NT2/D1 (cell line): ENCODE measurements around the gene SNCG.

Source experiments
- SUZ12 ChIP-seq: IDR thresholded peaks from 2 replicates; pipeline ENCODE4 v1.6.1; 2011; ENCODE audit not compliant: insufficient read length, insufficient read depth; ENCODE audit errors: extremely low read depth
- ZNF274 ChIP-seq: IDR thresholded peaks from 2 replicates; pipeline ENCODE4 v1.6.1; 2011; ENCODE audit warnings: mild to moderate bottlenecking, low read depth, low read length

DNA sequence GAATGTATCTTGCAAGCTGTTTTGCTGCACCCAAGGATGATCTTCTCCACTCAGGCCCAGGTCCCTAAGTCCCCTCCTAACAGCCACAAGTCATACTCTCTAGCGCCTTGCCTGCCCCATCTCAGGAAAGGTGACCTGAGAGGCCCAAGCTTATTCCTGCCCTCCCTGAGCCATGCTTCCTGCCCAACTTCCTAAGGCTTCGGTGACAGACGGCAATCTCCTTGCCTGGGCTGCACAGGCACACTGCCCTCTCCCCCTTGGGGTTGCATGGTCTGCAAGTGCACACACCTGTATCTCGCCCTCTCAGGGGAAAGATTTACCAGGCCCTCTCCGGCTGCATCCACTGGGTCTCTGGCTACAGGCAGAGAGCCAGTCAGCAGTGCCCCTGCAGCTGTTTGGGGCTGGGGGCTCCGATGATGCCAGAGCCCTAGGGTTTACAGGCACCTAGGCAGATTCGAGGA is 9.1 kb downstream of the SNCG start:
- TF ChIP-seq SUZ12 (no peak), ZNF274 (no peak)
